T-helper 1 cell treated with Interleukin-12 subunit alpha and Interleukin-12 subunit beta and Interleukin-4 antibody, amounts not matched to agents 30 μg/mL and 1 μg/mL, for 36 hours (primary cell): ENCODE measurements around the gene MRS2.
"Not testable (repeated sequence)": the region's sequence is repeated elsewhere in the genome, so short reads cannot be mapped to it uniquely, and the experiment has no call there.

Source experiments
- H3K27ac Mint-ChIP-seq: one replicate; pipeline ENCODE4 v1.8.0; 2021; ENCODE audit warnings: mild to moderate bottlenecking, mixed read lengths
- H3K27me3 Mint-ChIP-seq: one replicate; pipeline ENCODE4 v1.8.0; 2021; ENCODE audit warnings: low read depth, mixed read lengths
- H3K36me3 Mint-ChIP-seq: one replicate; pipeline ENCODE4 v1.8.0; 2021; ENCODE audit warnings: low read depth, mixed read lengths
- H3K4me1 Mint-ChIP-seq: one replicate; pipeline ENCODE4 v1.8.0; 2021; ENCODE audit warnings: low read depth, mixed read lengths
- H3K4me3 Mint-ChIP-seq: one replicate; pipeline ENCODE4 v1.8.0; 2021; ENCODE audit warnings: mild to moderate bottlenecking, moderate library complexity, mixed read lengths
- H3K9me3 Mint-ChIP-seq: one replicate; pipeline ENCODE4 v1.8.0; 2021; ENCODE audit warnings: mixed read lengths

Gene MRS2

DNA sequence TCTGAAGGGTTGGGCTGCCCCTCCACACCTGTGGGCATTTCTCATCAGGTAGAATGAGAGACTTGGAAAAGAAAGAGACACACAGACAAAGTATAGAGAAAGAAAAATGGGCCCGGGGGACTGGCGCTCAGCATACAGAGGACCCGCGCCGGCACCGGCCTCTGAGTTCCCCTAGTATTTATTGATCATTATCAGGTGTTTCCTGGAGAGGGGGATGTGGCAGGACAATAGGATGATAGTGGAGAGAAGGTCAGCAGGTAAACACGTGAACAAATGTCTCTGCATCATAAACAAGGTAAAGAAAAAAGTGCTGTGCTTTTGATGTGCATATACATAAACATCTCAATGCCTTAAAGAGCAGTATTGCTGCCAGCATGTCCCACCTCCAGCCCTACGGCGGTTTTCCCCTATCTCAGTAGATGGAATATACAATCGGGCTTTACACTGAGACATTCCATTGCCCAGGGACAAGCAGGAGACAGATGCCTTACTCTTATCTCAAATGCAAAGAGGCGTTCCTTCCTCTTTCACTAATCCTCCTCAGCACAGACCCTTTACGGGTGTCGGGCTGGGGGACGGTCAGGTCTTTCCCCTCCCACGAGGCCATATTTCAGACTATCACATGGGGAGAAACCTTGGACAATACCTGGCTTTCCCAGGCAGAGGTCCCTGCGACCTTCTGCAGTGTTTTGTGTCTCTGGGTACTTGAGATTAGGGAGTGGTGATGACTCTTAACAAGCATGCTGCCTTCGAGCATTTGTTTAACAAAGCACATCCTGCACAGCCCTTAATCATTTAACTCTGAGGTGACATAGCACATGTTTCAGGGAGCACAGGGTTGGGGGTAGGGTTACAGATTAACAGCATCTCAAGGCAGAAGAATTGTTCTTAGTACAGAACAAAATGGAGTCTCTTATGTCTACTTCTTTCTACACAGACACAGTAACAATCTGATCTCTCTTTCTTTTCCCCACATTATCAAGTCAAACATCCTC lies 2.4 kb upstream of the MRS2 start:
- not testable (repeated sequence) for H3K27ac Mint-ChIP-seq, H3K36me3 Mint-ChIP-seq, H3K4me3 Mint-ChIP-seq, H3K9me3 Mint-ChIP-seq
- Mint-ChIP-seq H3K4me1 (peaks cover 18% of the 10 kb centered on the region), H3K27me3 (peaks cover 34% of the 10 kb centered on the region)

DNA sequence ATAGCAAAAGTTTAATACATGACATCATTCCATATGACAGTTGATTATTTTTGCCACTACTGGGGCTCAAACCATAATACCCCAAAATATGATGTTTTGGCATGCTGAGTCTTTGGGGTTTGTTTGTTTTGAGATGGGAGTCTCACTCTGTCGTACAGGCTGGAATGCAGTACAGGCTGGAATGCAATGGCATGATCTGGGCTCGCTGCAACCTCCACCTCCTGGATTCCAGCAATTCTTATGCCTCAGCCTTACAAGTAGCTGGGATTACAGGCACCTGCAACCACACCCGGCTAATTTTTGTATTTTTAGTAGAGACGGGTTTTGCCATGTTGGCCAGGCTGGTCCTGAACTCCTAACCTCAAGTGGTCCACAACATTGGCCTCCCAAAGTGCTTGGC lies 1.3 kb upstream of the MRS2 start:
- Mint-ChIP-seq H3K27me3 (peaks cover 34% of the 10 kb centered on the region), H3K4me3 (no peak overlapping the region), H3K9me3 (no peaks in the 10 kb centered on the region), H3K27ac (no peak overlapping the region), H3K4me1 (peaks cover 21% of the 10 kb centered on the region), H3K36me3 (peaks cover 6% of the 10 kb centered on the region)

- Mint-ChIP-seq H3K4me3 (peak overlapping the region; percentile 90), H3K4me1 (peaks cover 21% of the 10 kb centered on the region), H3K9me3 (no peaks in the 10 kb centered on the region), H3K27me3 (peaks cover 23% of the 10 kb centered on the region), H3K36me3 (peaks cover 6% of the 10 kb centered on the region), H3K27ac (peak overlapping the region; percentile 24)
Measured at GRCh38 chr6:24403501-24403824, 727 bp downstream of the MRS2 start.

- Mint-ChIP-seq H3K4me3 (no peak overlapping the region), H3K9me3 (no peaks in the 10 kb centered on the region), H3K4me1 (peaks cover 21% of the 10 kb centered on the region), H3K36me3 (peaks cover 8% of the 10 kb centered on the region), H3K27ac (no peak overlapping the region), H3K27me3 (peaks cover 8% of the 10 kb centered on the region)
Measured at GRCh38 chr6:24405262-24405661, 2.5 kb downstream of the MRS2 start.

- Mint-ChIP-seq H3K36me3 (peaks cover 24% of the 10 kb centered on the region), H3K9me3 (no peaks in the 10 kb centered on the region), H3K4me3 (no peak overlapping the region), H3K27ac (no peak overlapping the region), H3K27me3 (no peaks in the 10 kb centered on the region), H3K4me1 (peaks cover 16% of the 10 kb centered on the region)
Measured at GRCh38 chr6:24408719-24409410, 6.1 kb downstream of the MRS2 start.

- H3K27me3 Mint-ChIP-seq, result no peaks in the 10 kb centered on the region
- H3K9me3 Mint-ChIP-seq, result no peaks in the 10 kb centered on the region
- peaks cover 3% of the 10 kb centered on the region for H3K4me1 Mint-ChIP-seq
- H3K36me3 Mint-ChIP-seq, result peaks cover 21% of the 10 kb centered on the region
- no peak overlapping the region for H3K4me3 Mint-ChIP-seq
- H3K27ac Mint-ChIP-seq, result no peak overlapping the region
Measured at GRCh38 chr6:24410622-24411021, 7.9 kb downstream of the MRS2 start.

DNA sequence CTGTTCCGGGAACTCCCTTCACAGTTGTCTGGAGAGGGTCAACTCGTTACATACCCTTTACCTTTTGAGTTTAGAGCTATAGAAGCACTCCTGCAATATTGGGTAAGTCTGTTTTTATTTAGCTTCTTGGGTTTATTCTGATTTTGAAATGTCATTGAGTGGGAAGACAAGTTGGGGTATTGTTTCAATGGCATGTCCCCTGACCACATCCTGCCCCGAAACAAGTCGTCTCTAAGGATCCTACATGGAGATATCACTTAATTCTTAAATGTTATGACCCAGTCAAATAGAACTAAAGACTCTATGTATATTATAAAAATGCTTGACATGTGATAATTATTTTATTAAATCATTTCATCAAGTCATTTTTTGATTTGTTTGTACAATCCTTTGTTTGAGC lies 9.6 kb downstream of the MRS2 start:
- no peak overlapping the region for H3K4me3 Mint-ChIP-seq
- H3K4me1 Mint-ChIP-seq, result peaks cover 3% of the 10 kb centered on the region
- H3K9me3 Mint-ChIP-seq, result no peaks in the 10 kb centered on the region
- H3K27ac Mint-ChIP-seq, result no peak overlapping the region
- H3K36me3 Mint-ChIP-seq, result peaks cover 24% of the 10 kb centered on the region
- H3K27me3 Mint-ChIP-seq, result no peaks in the 10 kb centered on the region

DNA sequence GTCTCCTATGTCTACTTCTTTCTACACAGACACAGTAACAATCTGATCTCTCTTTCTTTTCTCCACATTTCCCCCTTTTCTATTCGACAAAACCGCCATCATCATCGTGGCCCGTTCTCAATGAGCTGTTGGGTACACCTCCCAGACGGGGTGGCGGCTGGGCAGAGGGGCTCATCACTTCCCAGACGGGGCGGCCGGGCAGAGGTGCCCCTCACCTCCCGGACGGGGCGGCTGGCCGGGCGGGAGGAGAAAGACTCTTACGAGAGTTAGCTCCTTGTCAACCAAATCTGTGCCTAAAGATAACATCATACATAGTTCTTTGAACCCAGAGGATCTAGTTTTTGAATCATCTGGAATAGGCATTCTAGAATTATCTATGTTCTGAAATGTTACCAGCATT lies 11.8 kb downstream of the MRS2 start:
- not testable (repeated sequence) for H3K27ac Mint-ChIP-seq, H3K4me1 Mint-ChIP-seq, H3K4me3 Mint-ChIP-seq, H3K9me3 Mint-ChIP-seq, H3K27me3 Mint-ChIP-seq
- peaks cover 31% of the 10 kb centered on the region for H3K36me3 Mint-ChIP-seq

GRCh38 chr6:24415753-24416152 lies 13.0 kb downstream of the MRS2 start:
- H3K36me3 Mint-ChIP-seq, result peaks cover 35% of the 10 kb centered on the region
- H3K4me3 Mint-ChIP-seq, result no peak overlapping the region
- H3K27ac Mint-ChIP-seq, result no peak overlapping the region
- no peaks in the 10 kb centered on the region for H3K9me3 Mint-ChIP-seq
- peaks cover 3% of the 10 kb centered on the region for H3K4me1 Mint-ChIP-seq
- no peaks in the 10 kb centered on the region for H3K27me3 Mint-ChIP-seq

- Mint-ChIP-seq H3K9me3 (no peaks in the 10 kb centered on the region), H3K27me3 (no peaks in the 10 kb centered on the region), H3K27ac (no peak overlapping the region), H3K36me3 (peaks cover 30% of the 10 kb centered on the region), H3K4me1 (no peaks in the 10 kb centered on the region), H3K4me3 (no peak overlapping the region)
Measured at GRCh38 chr6:24419526-24419925, 16.8 kb downstream of the MRS2 start.

GRCh38 chr6:24425091-24425490 lies 22.4 kb downstream of the MRS2 start:
- Mint-ChIP-seq H3K27me3 (no peaks in the 10 kb centered on the region), H3K4me1 (no peaks in the 10 kb centered on the region), H3K36me3 (peaks cover 16% of the 10 kb centered on the region), H3K9me3 (no peaks in the 10 kb centered on the region), H3K27ac (no peak overlapping the region), H3K4me3 (no peak overlapping the region)

GRCh38 chr6:24426729-24427446 lies 24.2 kb downstream of the MRS2 start:
- Mint-ChIP-seq H3K36me3 (peaks cover 9% of the 10 kb centered on the region), H3K27ac (no peak overlapping the region), H3K9me3 (no peaks in the 10 kb centered on the region), H3K27me3 (no peaks in the 10 kb centered on the region), H3K4me3 (no peak overlapping the region), H3K4me1 (no peaks in the 10 kb centered on the region)

DNA sequence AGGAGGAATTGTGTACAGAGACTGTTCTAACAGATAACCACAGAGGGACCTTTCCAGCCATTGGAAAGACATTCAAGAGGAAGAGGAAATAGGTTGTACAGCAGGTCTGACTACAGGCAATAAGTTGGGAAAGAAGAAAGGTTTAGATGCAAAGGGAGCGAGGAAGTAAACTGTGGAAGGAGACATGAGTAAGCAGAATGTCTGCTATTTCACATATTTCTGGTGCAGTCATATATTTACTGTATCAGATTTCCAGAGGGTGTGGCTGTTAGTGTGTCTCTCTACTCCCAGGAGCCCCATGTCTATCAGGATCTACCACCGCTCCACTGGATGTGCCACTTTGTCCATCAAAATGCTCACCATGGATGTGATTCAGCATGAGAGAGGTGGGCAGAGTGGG lies 25.9 kb downstream of the MRS2 start:
- Mint-ChIP-seq H3K36me3 (peaks cover 5% of the 10 kb centered on the region), H3K4me3 (no peak overlapping the region), H3K4me1 (no peaks in the 10 kb centered on the region), H3K27me3 (no peaks in the 10 kb centered on the region), H3K27ac (no peak overlapping the region), H3K9me3 (no peaks in the 10 kb centered on the region)

DNA sequence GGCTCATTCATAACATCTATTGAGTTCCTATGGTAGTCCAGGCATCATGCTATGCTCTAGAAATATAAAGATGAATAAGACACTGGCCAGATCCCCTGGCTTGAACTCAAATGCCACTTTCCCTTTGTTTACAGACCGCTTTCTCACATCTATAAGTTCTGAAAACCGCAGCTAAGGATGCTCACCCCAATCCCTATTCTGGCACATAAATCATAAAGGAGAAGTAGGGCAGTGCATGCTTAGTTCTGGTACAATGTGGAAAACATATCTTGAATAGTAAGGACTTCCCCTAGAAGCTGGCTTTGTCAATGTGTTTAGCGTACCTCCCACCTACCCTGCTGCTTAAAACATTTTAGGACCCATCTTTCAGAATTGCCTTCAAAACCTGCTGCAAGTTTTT lies 26.4 kb downstream of the MRS2 start:
- Mint-ChIP-seq H3K27ac (no peak overlapping the region), H3K4me3 (no peak overlapping the region), H3K4me1 (no peaks in the 10 kb centered on the region), H3K27me3 (no peaks in the 10 kb centered on the region), H3K9me3 (no peaks in the 10 kb centered on the region), H3K36me3 (peaks cover 5% of the 10 kb centered on the region)

DNA sequence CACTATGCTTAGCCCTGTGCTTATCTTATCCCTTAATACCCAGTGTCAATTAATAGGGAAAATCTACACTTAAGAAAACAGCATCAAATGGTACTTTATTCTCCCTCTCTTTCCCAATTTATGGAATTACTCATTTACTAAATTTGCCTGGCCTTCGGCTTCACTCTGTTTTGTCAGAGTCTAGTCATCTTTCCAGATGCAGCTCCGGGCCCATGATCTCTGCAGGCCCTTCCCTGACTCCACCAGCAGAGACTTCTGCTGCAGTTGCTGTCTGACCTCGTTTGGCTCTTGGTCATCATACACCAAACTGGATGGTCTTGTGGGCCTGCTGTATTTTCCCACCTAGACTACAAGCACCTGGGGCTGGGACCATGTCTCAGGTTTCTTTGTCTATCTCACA lies 27.4 kb downstream of the MRS2 start:
- Mint-ChIP-seq H3K4me3 (no peak overlapping the region), H3K9me3 (no peaks in the 10 kb centered on the region)

More for the DNA sequence above, 27.4 kb downstream of the MRS2 start:
- no peak overlapping the region for H3K27ac Mint-ChIP-seq
- no peaks in the 10 kb centered on the region for H3K4me1 Mint-ChIP-seq
- no peaks in the 10 kb centered on the region for H3K27me3 Mint-ChIP-seq
- no peaks in the 10 kb centered on the region for H3K36me3 Mint-ChIP-seq
